ENCODE measurements around the gene RPP14.

GRCh38 chr3:58258392-58259055 lies 47.5 kb upstream of the RPP14 start:
- TF ChIP-seq CTCF (IDR thresholded peaks at IDR 0.05): no peak
- TF ChIP-seq POLR2A (IDR thresholded peaks at IDR 0.05): no peak
- TF ChIP-seq EP300 (IDR thresholded peaks at IDR 0.05): no peak

All from ovary (tissue), 3 donors.